Astrocyte of the cerebellum (primary cell): ENCODE measurements around the gene AGMO.

Source experiments
- DNase-seq: peaks from one replicate; pipeline ENCODE4 v3.0.0-alpha.2; 2011; ENCODE audit warnings: low read depth
- H3K4me3 ChIP-seq: 2 replicates; pipeline ENCODE4 v1.5.1; 2011; ENCODE audit warnings: mild to moderate bottlenecking, low read depth, low read length, moderate library complexity
- CTCF ChIP-seq: IDR thresholded peaks from 2 replicates; pipeline ENCODE4 v1.5.1; 2012; ENCODE audit warnings: low read length, low read depth, moderate library complexity, mild to moderate bottlenecking; ENCODE audit errors: missing control alignments
- in situ Hi-C: cut with HindIII; loops from 2 replicates; pipeline ENCODE4 v1.10.0; 2017; ENCODE audit warnings: low sequenced_read_pairs

The AGMO gene

GRCh38 chr7:15508258-15508657 lies 53.6 kb downstream of the AGMO start:
- TF ChIP-seq CTCF: no peak
- no peak for DNase-seq
- H3K4me3 ChIP-seq: no peak overlapping the region
- in situ Hi-C loops: no loop called here

GRCh38 chr7:15507708-15508107 lies 54.1 kb downstream of the AGMO start:
- no peak overlapping the region for H3K4me3 ChIP-seq
- in situ Hi-C loops: no loop called here
- TF ChIP-seq CTCF: no peak
- DNase-seq: no peak

GRCh38 chr7:15507171-15507570 lies 54.6 kb downstream of the AGMO start:
- no peak overlapping the region for H3K4me3 ChIP-seq
- no peak for DNase-seq
- in situ Hi-C loops: no loop called here
- TF ChIP-seq CTCF: no peak

- DNase-seq: no peak
- in situ Hi-C loops: no loop called here
- H3K4me3 ChIP-seq: no peak overlapping the region
- no peak for TF ChIP-seq CTCF
Observed at GRCh38 chr7:15505761-15506160, 56.1 kb downstream of the AGMO start.

- in situ Hi-C loops: no loop called here
- DNase-seq: no peak
- no peak for TF ChIP-seq CTCF
- H3K4me3 ChIP-seq: no peak overlapping the region
Observed at GRCh38 chr7:15504351-15504750, 57.5 kb downstream of the AGMO start.

GRCh38 chr7:15503603-15504290 lies 58.1 kb downstream of the AGMO start:
- no peak for TF ChIP-seq CTCF
- DNase-seq: no peak
- H3K4me3 ChIP-seq: no peak overlapping the region
- in situ Hi-C loops: no loop called here
